H1 (cell line): ENCODE measurements around the gene KCTD20. TPM values are rescaled to one million over a fixed set of nuclear protein-coding genes. Genes with fewer than 3 reads are reported as not detected.

ENCODE experiments used
- CTCF ChIA-PET: fragments of 300-600 bp; sonication (Branson Sonifier 250); formaldehyde crosslinking; loops from one replicate; lab custom pipeline; 2021; ENCODE audit not compliant: partially characterized antibody; lab: Charles Lee
- POLR2A ChIA-PET: fragments of 300-600 bp; sonication (Branson Sonifier 250); formaldehyde crosslinking; loops from one replicate; lab custom pipeline; 2021; ENCODE audit warnings: inconsistent platforms; ENCODE audit not compliant: partially characterized antibody; lab: Charles Lee
- DNase-seq, 2 experiments: peaks; one replicate each; pipeline versions ENCODE4 v3.0.0 to v3.0.0-alpha.2; 2010 to 2022; ENCODE audit warnings: low spot score in 2 of 2, low read depth in 1 of 2, mixed read lengths in 1 of 2
- FAIRE-seq: peaks from 2 replicates; lab custom pipeline; 2011; peaks lifted over from hg19 to GRCh38; lab: Jason Lieb, UNC
- H2AFZ ChIP-seq: 2 replicates; pipeline ENCODE4 v1.8.1; 2012; ENCODE audit warnings: low read length, inconsistent platforms
- H2AK5ac ChIP-seq: 2 replicates; pipeline ENCODE4 v1.6.1; 2013; ENCODE audit warnings: low read depth, low read length
- H2BK120ac ChIP-seq: replicated peaks from 2 replicates; pipeline ENCODE3; 2013; ENCODE audit warnings: low read depth, low read length, inconsistent platforms
- H2BK12ac ChIP-seq: 2 replicates; pipeline ENCODE4 v1.6.1; 2013; ENCODE audit warnings: low read depth, low read length
- H2BK15ac ChIP-seq: 2 replicates; pipeline ENCODE4 v1.6.1; 2013; ENCODE audit warnings: low read length
- H2BK20ac ChIP-seq: 2 replicates; pipeline ENCODE4 v1.6.1; 2013; ENCODE audit warnings: low read length
- H2BK5ac ChIP-seq: 2 replicates; pipeline ENCODE4 v1.6.1; 2013; ENCODE audit warnings: low read depth, low read length
- H3K14ac ChIP-seq: 2 replicates; pipeline ENCODE4 v1.6.1; 2013; ENCODE audit warnings: inconsistent platforms; ENCODE audit not compliant: insufficient read length
- H3K18ac ChIP-seq: 2 replicates; pipeline ENCODE4 v1.6.1; 2013; ENCODE audit warnings: low read length; ENCODE audit errors: extremely low read depth
- H3K23ac ChIP-seq: 2 replicates; pipeline ENCODE4 v1.6.1; 2013; ENCODE audit warnings: inconsistent platforms; ENCODE audit not compliant: insufficient read length
- H3K23me2 ChIP-seq: 2 replicates; pipeline ENCODE4 v1.6.1; 2013; ENCODE audit warnings: low read depth, low read length
- H3K27ac ChIP-seq: 2 replicates; pipeline ENCODE4 v1.6.1; 2011; ENCODE audit warnings: low read depth, low read length, inconsistent platforms
- H3K27me3 ChIP-seq, 4 experiments: replicated peaks in 1 of 4; 1 replicate in 1 of 4; 2 replicates in 3 of 4; pipeline versions ENCODE4 v1.6.1 to v1.8.1; 2011 to 2013; ENCODE audit warnings: low read length in 3 of 4, mild to moderate bottlenecking in 3 of 4, inconsistent platforms in 2 of 4, mixed read lengths in 2 of 4, moderate library complexity in 1 of 4; ENCODE audit not compliant: control insufficient read depth in 3 of 4, insufficient read depth in 3 of 4; ENCODE audit errors: extremely low read depth in 1 of 4
- H3K36me3 ChIP-seq, 4 experiments: 2 replicates each; pipeline versions ENCODE4 v1.6.1 to v1.8.1; 2011 to 2013; ENCODE audit warnings: mild to moderate bottlenecking in 4 of 4, low read length in 3 of 4, moderate library complexity in 2 of 4, control low read depth in 1 of 4, inconsistent platforms in 1 of 4; ENCODE audit not compliant: insufficient read depth in 4 of 4, control insufficient read depth in 2 of 4
- H3K4ac ChIP-seq: replicated peaks from 2 replicates; pipeline ENCODE3; 2013; ENCODE audit warnings: low read length, low read depth, mixed read lengths, inconsistent platforms; ENCODE audit not compliant: insufficient read length
- H3K4me1 ChIP-seq, 4 experiments: replicated peaks in 1 of 4; 1 replicate in 1 of 4; 2 replicates in 3 of 4; pipeline versions ENCODE4 v1.6.1 to v1.8.1; 2011 to 2013; ENCODE audit warnings: low read length in 3 of 4, inconsistent platforms in 2 of 4, mixed read lengths in 1 of 4; ENCODE audit not compliant: insufficient read depth in 4 of 4, control insufficient read depth in 3 of 4
- H3K4me2 ChIP-seq, 2 experiments: 2 replicates each; pipeline versions ENCODE4 v1.6.1 to v1.8.1; 2011 to 2013; ENCODE audit warnings: low read depth in 2 of 2, low read length in 2 of 2, control low read depth in 1 of 2, inconsistent platforms in 1 of 2, mild to moderate bottlenecking in 1 of 2; ENCODE audit not compliant: insufficient read depth in 1 of 2
- H3K4me3 ChIP-seq, 4 experiments: fragments of 200-600, 300-600 bp in 1 of 4; sonication (generic), shearing (Covaris generic), sonication (Bioruptor Twin) in 1 of 4; 2 replicates each; pipeline versions ENCODE4 v1.5.1 to v1.8.1; 2011 to 2016; ENCODE audit warnings: low read length in 4 of 4, low read depth in 3 of 4, control low read depth in 2 of 4, inconsistent platforms in 2 of 4, mild to moderate bottlenecking in 2 of 4, mixed read lengths in 1 of 4, moderate library complexity in 1 of 4; ENCODE audit not compliant: insufficient read depth in 2 of 4; ENCODE audit errors: extremely low read depth in 1 of 4
- H3K56ac ChIP-seq: replicated peaks from 2 replicates; pipeline ENCODE3; 2013; ENCODE audit warnings: low read depth, mild to moderate bottlenecking, mixed read lengths, low read length, inconsistent platforms; ENCODE audit not compliant: insufficient read length
- H3K79me1 ChIP-seq: 2 replicates; pipeline ENCODE4 v1.6.1; 2013; ENCODE audit warnings: low read depth, low read length, control low read depth
- H3K79me2 ChIP-seq, 2 experiments: 2 replicates each; pipeline versions ENCODE4 v1.6.1 to v1.8.1; 2012 to 2013; ENCODE audit warnings: low read length in 2 of 2, mild to moderate bottlenecking in 2 of 2, inconsistent platforms in 1 of 2; ENCODE audit not compliant: insufficient read depth in 2 of 2, control insufficient read depth in 1 of 2
- H3K9ac ChIP-seq, 4 experiments: replicated peaks in 1 of 4; 1 replicate in 1 of 4; 2 replicates in 3 of 4; pipeline versions ENCODE4 v1.6.1 to v1.8.1; 2011 to 2013; ENCODE audit warnings: low read depth in 3 of 4, low read length in 3 of 4, control low read depth in 2 of 4, mild to moderate bottlenecking in 2 of 4, moderate library complexity in 2 of 4, inconsistent platforms in 1 of 4; ENCODE audit errors: extremely low read depth in 1 of 4
- H3K9me3 ChIP-seq, 2 experiments: 2 replicates each; pipeline versions ENCODE4 v1.6.1 to v1.8.1; 2012 to 2013; ENCODE audit warnings: mild to moderate bottlenecking in 2 of 2, moderate library complexity in 2 of 2, control low read depth in 1 of 2, inconsistent platforms in 1 of 2, low read depth in 1 of 2, low read length in 1 of 2, mixed read lengths in 1 of 2; ENCODE audit not compliant: insufficient read depth in 2 of 2
- H4K20me1 ChIP-seq, 2 experiments: replicated peaks in 1 of 2; 2 replicates each; pipeline versions ENCODE3 to v1.8.1; 2011 to 2013; ENCODE audit warnings: inconsistent platforms in 2 of 2, low read length in 2 of 2, mild to moderate bottlenecking in 1 of 2; ENCODE audit not compliant: insufficient read depth in 2 of 2, control insufficient read depth in 1 of 2
- H4K5ac ChIP-seq: 2 replicates; pipeline ENCODE4 v1.6.1; 2013; ENCODE audit warnings: low read length, low read depth, mixed read lengths, inconsistent platforms; ENCODE audit not compliant: insufficient read length
- H4K8ac ChIP-seq: 2 replicates; pipeline ENCODE4 v1.8.0; 2013; ENCODE audit warnings: mild to moderate bottlenecking, moderate library complexity, low read length, inconsistent platforms; ENCODE audit not compliant: insufficient read depth; ENCODE audit errors: extremely low read depth
- H4K91ac ChIP-seq: replicated peaks from 2 replicates; pipeline ENCODE3; 2013; ENCODE audit warnings: low read length, mixed read lengths, inconsistent platforms; ENCODE audit not compliant: insufficient read length
- BACH1 ChIP-seq: IDR thresholded peaks from 2 replicates; pipeline ENCODE4 v1.6.1; 2012; ENCODE audit warnings: low read length, improper control_type of control experiment
- BRCA1 ChIP-seq: IDR thresholded peaks from 2 replicates; pipeline ENCODE4 v1.6.1; 2012; ENCODE audit warnings: low read depth, low read length, improper control_type of control experiment
- CBX8 ChIP-seq: fragments of 300-800, 300-1000 bp; sonication (generic); IDR thresholded peaks from 2 replicates; pipeline ENCODE4 v1.7.1; 2016; ENCODE audit warnings: low read depth, low read length, borderline replicate concordance
- CEBPB ChIP-seq: IDR thresholded peaks from 2 replicates; pipeline ENCODE4 v1.6.1; 2012; ENCODE audit warnings: low read depth, low read length
- EZH2 ChIP-seq: fragments of 200-600 bp; sonication (generic); IDR thresholded peaks from 2 replicates; pipeline ENCODE4 v1.7.1; 2012; ENCODE audit warnings: low read depth, mild to moderate bottlenecking, moderate library complexity, low read length, inconsistent platforms; ENCODE audit not compliant: severe bottlenecking
- FOSL1 ChIP-seq: IDR thresholded peaks from 2 replicates; pipeline ENCODE4 v1.6.1; 2011; ENCODE audit warnings: mild to moderate bottlenecking, low read depth, low read length, moderate library complexity; ENCODE audit not compliant: insufficient read depth
- JUND ChIP-seq: IDR thresholded peaks from 2 replicates; pipeline ENCODE4 v1.6.1; 2011; ENCODE audit warnings: mild to moderate bottlenecking, improper control_type of control experiment, low read length
- KDM1A ChIP-seq: fragments of 200-600, 300-600 bp; sonication (generic); IDR thresholded peaks from 2 replicates; pipeline ENCODE4 v1.7.1; 2016; ENCODE audit warnings: mild to moderate bottlenecking, low read length, borderline replicate concordance
- KDM4A ChIP-seq: IDR thresholded peaks from one replicate; pipeline ENCODE4 v1.7.1; 2012; ENCODE audit warnings: low read depth, mild to moderate bottlenecking, moderate library complexity, low read length, inconsistent platforms; ENCODE audit not compliant: severe bottlenecking
- POLR2A ChIP-seq, 2 experiments: IDR thresholded peaks; 1 replicate in 1 of 2; 2 replicates in 1 of 2; pipeline ENCODE4 v1.6.1; 2011; ENCODE audit warnings: low read depth in 2 of 2, low read length in 2 of 2, mild to moderate bottlenecking in 2 of 2; ENCODE audit errors: control extremely low read depth in 1 of 2
- POU5F1 ChIP-seq: IDR thresholded peaks from 2 replicates; pipeline ENCODE4 v1.6.1; 2011; ENCODE audit warnings: low read depth, mild to moderate bottlenecking, low read length, moderate library complexity
- SIRT6 ChIP-seq: IDR thresholded peaks from one replicate; pipeline ENCODE4 v1.7.1; 2012; ENCODE audit warnings: low read length, inconsistent platforms
- SP2 ChIP-seq: IDR thresholded peaks from 2 replicates; pipeline ENCODE4 v1.6.1; 2012; ENCODE audit warnings: mild to moderate bottlenecking, low read length, inconsistent platforms
- SUZ12 ChIP-seq: fragments of 200-600 bp; sonication (generic); IDR thresholded peaks from 2 replicates; pipeline ENCODE4 v1.6.1; 2012; ENCODE audit warnings: mild to moderate bottlenecking, inconsistent platforms, low read length, moderate library complexity, mixed read lengths
- TBP ChIP-seq: IDR thresholded peaks from 2 replicates; pipeline ENCODE4 v1.6.1; 2011; ENCODE audit warnings: low read depth, low read length, improper control_type of control experiment
- WGBS, 2 experiments: shearing (Covaris generic) in 1 of 2; methylation state at CpG; one replicate each; pipeline versions ENCODE4 v1.1.6 to v1.1.7; 2013 to 2015; ENCODE audit warnings: low lambda C conversion rate in 2 of 2, mixed read lengths in 2 of 2, inconsistent platforms in 1 of 2, low coverage in 1 of 2, missing lambda C conversion rate in 1 of 2; ENCODE audit not compliant: insufficient replicate concordance in 2 of 2, insufficient coverage in 1 of 2, insufficient read length in 1 of 2; ENCODE audit errors: extremely low coverage in 1 of 2, missing lambda C conversion rate in 1 of 2; 5-methylcytosine and 5-hydroxymethylcytosine counted together
- polyA plus RNA-seq, 7 experiments: library from polyadenylated mRNA; depleted of rRNA in 3 of 7; stranded (reverse) in 5 of 7; unstranded in 2 of 7; fragments of >200 nt in 5 of 7; fragments of 200-250 nt in 2 of 7; gene quantifications; 1 replicate in 5 of 7; 2 replicates in 1 of 7; 4 replicates in 1 of 7; pipeline versions ENCODE4 v1.2.1 to v1.2.3, GENCODE V29; 2011 to 2013; ENCODE audit warnings: missing spikeins in 2 of 7, mixed read lengths in 2 of 7
- total RNA-seq: library from RNA; stranded (reverse); fragmentation: NEBNext Ultra II Directional; extraction: Animal tissue kit (Norgen Biotek cat#: 25700); gene quantifications from 2 replicates; pipeline ENCODE4 v1.2.1, GENCODE V29; 2021

KCTD20 gene
- total and polyA plus RNA-seq, 2 of the 8 experiments (the other 6 are each of a cell fraction or from before 2014, with no cell fraction given), result 10.1 to 26.2 TPM

DNA sequence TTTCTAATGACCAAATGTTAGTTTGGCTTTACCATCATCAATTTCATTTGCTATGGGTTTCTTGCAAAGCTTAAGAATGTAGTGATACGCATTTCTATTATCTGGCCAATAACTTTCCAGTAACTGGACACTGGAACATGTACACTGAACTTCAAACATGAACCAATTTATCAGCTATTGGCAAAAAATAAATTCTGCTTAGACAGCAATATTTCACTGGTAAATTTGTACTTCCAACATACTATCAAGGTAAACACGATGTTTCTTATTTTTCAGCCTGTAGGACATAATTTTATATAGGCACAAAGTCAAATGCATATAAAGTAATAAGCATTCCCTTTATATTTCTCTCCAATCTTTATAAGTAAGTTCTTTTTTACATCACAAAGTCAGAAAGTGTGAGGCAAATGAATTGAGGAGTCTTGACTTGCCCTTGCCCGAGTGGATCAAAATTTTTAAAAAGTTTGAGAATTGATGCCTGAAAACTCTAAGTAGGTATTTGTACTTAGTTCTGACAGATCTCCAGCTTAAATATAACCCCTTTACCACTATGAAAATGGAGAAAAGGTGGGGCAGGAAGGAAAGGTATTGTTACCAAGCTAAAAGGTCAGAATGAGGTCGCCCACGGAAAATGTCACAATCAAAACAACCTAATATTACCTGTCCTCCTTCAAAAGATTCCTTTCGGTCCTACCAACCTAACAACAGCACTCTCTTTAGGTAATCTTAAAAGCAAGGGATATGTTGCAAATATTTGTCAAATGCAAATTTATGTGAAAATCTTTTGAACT, 63.1 kb downstream of the KCTD20 start:
- Histone ChIP-seq H3K9ac (no peak overlapping the region), H3K27me3 (no peaks in the 10 kb centered on the region), H2BK120ac (no peak overlapping the region), H3K23ac (no peak overlapping the region), H3K36me3 (peaks cover 0 to 22% (median 11%) of the 10 kb centered on the region in 4 experiments; a peak in 6 of 8 replicates), H2BK5ac (no peak overlapping the region), H3K18ac (no peak overlapping the region), H4K5ac (no peak overlapping the region), H3K4me3 (no peak overlapping the region), H2BK15ac (no peak overlapping the region), H3K23me2 (no peaks in the 10 kb centered on the region), H3K9me3 (peaks cover 8 to 10% of the 10 kb centered on the region in 2 experiments; a peak in 3 of 4 replicates), H3K4ac (no peak overlapping the region), H2BK12ac (no peak overlapping the region), H3K14ac (no peak overlapping the region), H2AK5ac (no peak overlapping the region), H4K8ac (no peak overlapping the region), H3K56ac (no peak overlapping the region), H3K4me1 (no peaks in the 10 kb centered on the region), H3K4me2 (no peak overlapping the region), H3K79me1 (no peaks in the 10 kb centered on the region), H2BK20ac (no peak overlapping the region), H2AFZ (no peak overlapping the region), H3K27ac (no peak overlapping the region), H4K20me1 (no peaks in the 10 kb centered on the region), H3K79me2 (no peaks in the 10 kb centered on the region), H4K91ac (no peak overlapping the region)
- CTCF ChIA-PET, result no interaction called here
- no peak for FAIRE-seq
- no peak for DNase-seq
- POLR2A ChIA-PET, result no interaction called here
- 92% methylated on average over 6 of the region's 6 CpGs; no CpG with 5 or more reads in 1 of the 2 experiments for WGBS, 2 experiments
- TF ChIP-seq BACH1 (no peak), SIRT6 (no peak), SP2 (no peak), TBP (no peak), KDM1A (no peak), JUND (no peak), CEBPB (no peak), SUZ12 (no peak), CBX8 (no peak), POU5F1 (no peak), KDM4A (no peak), EZH2 (no peak), POLR2A (IDR thresholded peaks at IDR 0.05; ENCODE audit: control extremely low read depth in 1 of 2, low read depth in 2 of 2, low read length in 2 of 2) (no peak), FOSL1 (no peak), BRCA1 (no peak)
